Thymus (tissue), 11 donors: ENCODE data around the gene THEMIS2. TPM values are rescaled to one million over a fixed set of nuclear protein-coding genes. Genes with fewer than 3 reads are reported as not detected.

Experiments
- DNase-seq, 9 donors: peaks; one replicate each; pipeline ENCODE4 v3.0.0-alpha.2; 2013; ENCODE audit warnings: low spot score in 9 of 9, low read depth in 6 of 9, missing footprints in 1 of 9
- H3K27ac ChIP-seq, 2 donors: one replicate each; pipeline ENCODE4 v1.5.1; 2013; ENCODE audit warnings: control low read depth in 1 of 2, low read depth in 1 of 2, low read length in 1 of 2, mild to moderate bottlenecking in 1 of 2, moderate library complexity in 1 of 2
- H3K27me3 ChIP-seq, 2 donors: one replicate each; pipeline ENCODE4 v1.5.1; 2013; ENCODE audit warnings: low read length in 1 of 2; ENCODE audit not compliant: control insufficient read depth in 2 of 2, insufficient read depth in 1 of 2
- H3K36me3 ChIP-seq, 2 donors: one replicate each; pipeline ENCODE4 v1.5.1; 2013; ENCODE audit warnings: low read length in 1 of 2, mild to moderate bottlenecking in 1 of 2, moderate library complexity in 1 of 2; ENCODE audit not compliant: control insufficient read depth in 2 of 2, insufficient read depth in 2 of 2
- H3K4me1 ChIP-seq, 2 donors: one replicate each; pipeline ENCODE4 v1.5.1; 2013; ENCODE audit warnings: low read length in 2 of 2; ENCODE audit not compliant: control insufficient read depth in 2 of 2, insufficient read depth in 2 of 2
- H3K4me3 ChIP-seq, 2 donors: one replicate each; pipeline ENCODE4 v1.5.1; 2013; ENCODE audit warnings: low read length in 2 of 2, control low read depth in 1 of 2, mild to moderate bottlenecking in 1 of 2
- H3K9me3 ChIP-seq, 2 donors: one replicate each; pipeline ENCODE4 v1.5.1; 2013; ENCODE audit warnings: low read length in 1 of 2, mild to moderate bottlenecking in 1 of 2; ENCODE audit not compliant: control insufficient read depth in 2 of 2, insufficient read depth in 1 of 2
- WGBS: extraction: QIAGEN DNeasy Blood & Tissue Kit; methylation state at CpG from one replicate; pipeline ENCODE4 v1.1.7; 2013; 5-methylcytosine and 5-hydroxymethylcytosine counted together
- polyA plus RNA-seq: library from polyadenylated mRNA; stranded (reverse); fragments of 200-250 nt; gene quantifications from one replicate; pipeline ENCODE4 v1.2.3, GENCODE V29; 2013
- total RNA-seq: library from RNA; stranded (reverse); fragments of 120-200 nt; gene quantifications from one replicate; pipeline ENCODE4 v1.2.4, GENCODE V29; 2013
- donor health status: healthy.

THEMIS2 gene
- total and polyA plus RNA-seq, 2 donors: 17.2 to 64.4 TPM

DNA sequence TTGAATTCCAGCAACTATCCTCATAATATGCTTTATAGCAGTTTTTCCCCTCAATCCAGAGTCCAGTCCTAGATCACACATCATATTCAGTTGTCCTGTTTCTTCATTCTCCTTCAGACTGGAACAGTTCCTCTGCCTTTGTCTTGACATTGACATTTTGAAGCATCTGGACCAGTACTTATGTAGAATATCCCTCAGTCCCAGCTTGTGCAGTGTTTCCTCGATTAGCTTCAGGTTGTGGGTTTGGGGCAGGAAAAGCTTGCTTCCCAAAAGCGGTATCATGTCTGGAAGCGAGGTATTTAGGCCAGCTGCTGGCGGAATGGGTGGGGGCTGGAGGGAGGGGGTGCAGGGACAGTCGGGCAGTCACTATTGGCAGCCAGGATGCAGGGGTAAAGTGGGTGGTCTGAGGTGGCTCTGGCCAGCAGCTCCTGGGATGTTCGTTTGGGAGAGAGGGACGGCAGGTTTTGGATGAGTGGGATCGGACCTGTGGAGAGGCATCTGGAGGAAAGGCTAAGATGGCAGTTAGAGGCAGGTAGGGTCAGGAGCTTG, 6.5 kb downstream of the THEMIS2 start:
- no peak overlapping the region for H3K27ac ChIP-seq
- H3K4me3 ChIP-seq: no peak overlapping the region
- WGBS: 86% methylated on average over 8 of the region's 8 CpGs
- no peaks in the 10 kb centered on the region for H3K9me3 ChIP-seq
- peaks cover 20 to 30% of the 10 kb centered on the region in 2 donors for H3K36me3 ChIP-seq
- H3K27me3 ChIP-seq: no peaks in the 10 kb centered on the region
- peaks cover 4 to 14% of the 10 kb centered on the region in 2 donors for H3K4me1 ChIP-seq
- no peak for DNase-seq

DNA sequence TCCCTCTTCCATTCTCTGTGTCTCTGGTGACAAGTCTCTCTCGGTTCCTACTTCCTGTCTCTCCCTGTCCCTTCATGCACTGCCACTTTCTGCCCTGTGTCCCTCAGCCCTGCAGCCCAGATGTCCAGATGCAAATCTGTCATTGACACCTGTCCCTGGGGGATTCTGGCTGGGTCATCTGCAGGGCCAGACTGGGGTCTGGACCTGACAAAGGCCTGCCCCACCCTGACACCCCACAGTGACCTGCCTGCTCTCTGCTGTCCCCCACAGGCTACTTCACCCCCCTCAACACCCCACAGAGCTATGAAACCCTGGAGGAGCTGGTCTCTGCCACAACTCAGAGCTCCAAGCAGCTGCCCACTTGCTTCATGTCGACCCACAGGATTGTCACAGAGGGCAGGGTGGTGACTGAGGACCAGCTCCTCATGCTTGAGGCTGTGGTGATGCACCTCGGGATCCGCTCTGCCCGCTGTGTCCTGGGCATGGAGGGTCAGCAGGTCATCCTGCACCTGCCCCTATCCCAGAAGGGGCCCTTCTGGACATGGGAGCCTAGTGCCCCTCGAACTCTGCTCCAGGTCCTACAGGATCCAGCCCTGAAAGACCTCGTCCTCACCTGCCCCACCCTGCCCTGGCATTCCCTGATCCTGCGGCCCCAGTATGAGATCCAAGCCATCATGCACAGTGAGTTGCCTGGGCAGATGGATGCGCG, 7.2 kb downstream of the THEMIS2 start:
- H3K36me3 ChIP-seq: peaks cover 26 to 35% of the 10 kb centered on the region in 2 donors
- WGBS: 95% methylated on average over 10 of the region's 10 CpGs
- no peaks in the 10 kb centered on the region for H3K9me3 ChIP-seq
- no peak overlapping the region for H3K27ac ChIP-seq
- peaks cover 4 to 21% of the 10 kb centered on the region in 2 donors for H3K4me1 ChIP-seq
- no peak overlapping the region for H3K4me3 ChIP-seq
- DNase-seq: no peak
- H3K27me3 ChIP-seq: no peaks in the 10 kb centered on the region

DNA sequence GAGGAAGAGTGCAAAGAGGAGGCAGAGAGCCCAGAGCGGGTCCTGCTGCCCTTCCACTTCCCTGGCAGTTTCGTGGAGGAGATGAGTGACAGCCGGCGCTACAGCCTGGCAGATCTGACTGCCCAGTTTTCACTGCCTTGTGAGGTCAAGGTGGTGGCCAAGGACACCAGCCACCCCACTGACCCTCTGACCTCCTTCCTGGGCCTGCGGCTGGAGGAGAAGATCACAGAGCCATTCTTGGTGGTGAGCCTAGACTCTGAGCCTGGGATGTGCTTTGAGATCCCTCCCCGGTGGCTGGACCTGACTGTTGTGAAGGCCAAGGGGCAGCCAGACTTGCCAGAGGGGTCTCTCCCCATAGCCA, 10.2 kb downstream of the THEMIS2 start:
- peaks cover 0 to 1% of the 10 kb centered on the region in 2 donors for H3K9me3 ChIP-seq
- 97% methylated on average over 6 of the region's 6 CpGs for WGBS
- H3K36me3 ChIP-seq: peaks cover 42 to 44% of the 10 kb centered on the region in 2 donors
- no peak overlapping the region for H3K27ac ChIP-seq
- no peak for DNase-seq
- H3K4me1 ChIP-seq: peaks cover 9 to 43% of the 10 kb centered on the region in 2 donors
- H3K4me3 ChIP-seq: no peak overlapping the region
- H3K27me3 ChIP-seq: no peaks in the 10 kb centered on the region

DNA sequence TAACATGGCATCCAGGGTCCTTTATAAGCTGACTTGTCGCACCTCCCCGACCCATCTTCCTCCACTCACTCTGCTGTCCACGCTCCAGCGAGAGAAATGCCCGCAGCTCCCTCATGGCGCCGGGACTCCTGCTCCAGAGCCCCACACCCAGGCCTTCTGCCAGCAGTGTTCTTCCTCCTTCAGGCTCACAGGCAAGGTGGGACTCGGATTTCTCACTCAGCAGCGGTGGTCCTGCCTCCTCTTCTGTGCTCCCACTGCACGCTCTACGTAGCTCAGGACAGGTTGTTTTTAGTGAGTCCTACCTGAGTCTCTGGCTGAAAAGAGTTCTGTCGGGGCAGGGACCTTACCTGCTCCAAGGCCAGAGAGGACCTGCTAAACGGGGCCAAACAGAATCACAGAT, 11.2 kb downstream of the THEMIS2 start:
- Histone ChIP-seq H3K27ac (peak overlapping the region in 1 of 2 donors; percentile 3), H3K4me3 (no peak overlapping the region), H3K4me1 (peaks cover 10 to 39% of the 10 kb centered on the region in 2 donors), H3K9me3 (peaks cover 0 to 1% of the 10 kb centered on the region in 2 donors), H3K27me3 (no peaks in the 10 kb centered on the region), H3K36me3 (peaks cover 42 to 45% of the 10 kb centered on the region in 2 donors)
- no peak for DNase-seq
- WGBS: 97% methylated on average over 13 of the region's 13 CpGs

DNA sequence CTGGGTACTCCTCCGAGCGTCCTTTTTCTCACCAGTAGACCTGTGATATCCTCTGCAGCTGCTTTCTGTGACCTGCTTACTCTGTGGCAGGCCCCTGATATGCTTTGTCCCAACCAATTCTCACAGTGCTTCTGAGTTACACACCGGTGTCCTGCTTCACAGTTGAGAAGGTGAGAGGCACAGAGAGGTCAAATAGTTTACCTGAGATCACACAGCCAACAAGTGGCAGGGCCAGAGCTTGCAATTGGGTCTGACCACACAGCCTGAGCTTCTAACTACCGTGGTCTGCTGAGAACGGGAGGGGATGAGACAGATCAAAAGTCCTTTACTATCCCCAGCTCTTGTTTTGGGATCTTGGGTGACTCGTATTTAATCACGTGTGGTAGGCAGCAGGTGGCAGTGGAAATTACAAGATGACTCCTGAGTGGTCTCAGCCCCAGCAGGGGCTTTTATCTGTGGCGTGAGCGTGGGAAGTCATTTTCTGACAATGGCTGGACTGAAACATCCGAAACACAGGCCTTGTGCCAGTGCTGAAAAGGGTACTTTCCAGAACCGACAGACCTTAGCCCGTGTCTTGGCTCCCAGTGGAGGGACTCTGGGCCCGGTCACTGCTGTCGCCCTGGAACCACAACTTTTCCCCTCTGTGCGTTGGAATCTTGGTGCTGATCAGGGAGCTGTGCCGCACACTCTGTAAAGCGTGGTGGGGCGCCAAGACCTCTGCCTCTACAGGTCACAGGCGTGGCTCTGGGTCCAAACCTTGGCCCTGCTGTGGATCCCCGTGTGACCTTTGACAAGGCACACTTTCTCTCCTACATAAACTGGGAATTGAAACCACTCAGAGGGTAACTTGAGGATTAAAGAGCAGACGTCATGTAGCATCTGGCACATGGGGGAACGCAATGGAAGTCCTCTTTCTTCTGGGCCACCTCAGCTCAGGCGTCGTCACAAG, 11.9 kb downstream of the THEMIS2 start:
- DNase-seq: no peak
- Histone ChIP-seq H3K36me3 (peaks cover 50 to 51% of the 10 kb centered on the region in 2 donors), H3K27ac (peak overlapping the region; percentile 60 to 64), H3K4me1 (peaks cover 10 to 39% of the 10 kb centered on the region in 2 donors), H3K27me3 (no peaks in the 10 kb centered on the region), H3K4me3 (no peak overlapping the region), H3K9me3 (peaks cover 0 to 1% of the 10 kb centered on the region in 2 donors)
- 93% methylated on average over 24 of the region's 24 CpGs for WGBS

DNA sequence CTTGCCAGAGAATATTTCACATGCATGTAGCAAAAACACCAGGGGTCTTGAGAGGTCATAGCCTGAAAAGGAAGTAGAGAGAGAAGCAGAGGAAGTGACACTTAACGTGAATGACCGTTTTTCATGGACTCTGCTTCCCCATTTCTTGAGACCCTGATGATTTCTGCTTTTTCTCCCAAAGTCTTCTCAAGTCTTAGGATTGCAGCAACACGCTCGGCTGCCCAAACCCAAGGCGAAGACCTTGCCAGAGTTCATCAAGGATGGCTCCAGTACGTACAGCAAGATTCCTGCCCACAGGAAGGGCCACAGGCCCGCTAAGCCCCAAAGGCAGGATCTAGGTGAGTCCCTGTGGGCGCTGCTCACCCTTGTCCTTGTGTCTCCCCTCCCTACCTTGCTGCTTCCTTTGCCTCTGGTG, 12.8 kb downstream of the THEMIS2 start:
- no peak for DNase-seq
- H3K36me3 ChIP-seq: peaks cover 52 to 56% of the 10 kb centered on the region in 2 donors
- peak overlapping the region; percentile 10 to 72 for H3K27ac ChIP-seq
- no peaks in the 10 kb centered on the region for H3K27me3 ChIP-seq
- 86% methylated on average over 8 of the region's 8 CpGs for whole genome bisulfite sequencing
- H3K4me3 ChIP-seq: no peak overlapping the region
- H3K4me1 ChIP-seq: peaks cover 10 to 39% of the 10 kb centered on the region in 2 donors
- peaks cover 0 to 1% of the 10 kb centered on the region in 2 donors for H3K9me3 ChIP-seq

DNA sequence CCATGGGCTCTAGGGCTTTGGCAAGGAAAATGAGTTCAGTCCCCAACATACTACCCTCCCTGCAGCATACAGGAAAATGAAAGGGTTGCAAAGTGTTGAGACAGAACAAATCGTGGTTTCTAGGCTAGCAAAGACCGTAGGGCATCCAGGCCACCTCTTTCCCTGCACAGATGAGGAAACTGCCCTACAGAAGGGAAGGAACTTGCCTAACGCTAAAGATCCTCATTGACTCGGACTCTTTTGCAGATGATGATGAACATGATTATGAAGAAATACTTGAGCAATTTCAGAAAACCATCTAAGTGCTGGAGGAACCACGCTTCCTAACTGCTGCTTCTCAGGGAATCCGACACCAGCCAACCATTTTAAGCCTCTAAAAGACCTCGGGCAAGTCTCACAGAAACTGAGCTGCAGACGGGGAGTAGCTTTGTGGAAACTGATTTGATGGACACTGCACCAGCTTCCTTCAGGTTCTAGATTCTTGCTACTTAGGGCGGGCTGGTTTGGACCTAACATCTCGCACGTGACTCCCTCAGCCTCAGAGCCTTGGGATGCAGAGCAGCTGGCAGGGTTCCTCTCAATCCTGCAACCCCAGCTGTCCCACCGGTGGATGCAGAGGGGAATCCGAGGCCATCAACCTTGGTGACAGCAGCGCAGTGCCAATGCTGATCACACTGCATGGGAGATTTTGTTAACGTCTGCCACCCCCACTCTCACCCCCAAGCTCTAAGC, 13.4 kb downstream of the THEMIS2 start:
- peaks cover 52 to 60% of the 10 kb centered on the region in 2 donors for H3K36me3 ChIP-seq
- H3K4me1 ChIP-seq: peaks cover 10 to 39% of the 10 kb centered on the region in 2 donors
- 94% methylated on average over 15 of the region's 15 CpGs for WGBS

DNA sequence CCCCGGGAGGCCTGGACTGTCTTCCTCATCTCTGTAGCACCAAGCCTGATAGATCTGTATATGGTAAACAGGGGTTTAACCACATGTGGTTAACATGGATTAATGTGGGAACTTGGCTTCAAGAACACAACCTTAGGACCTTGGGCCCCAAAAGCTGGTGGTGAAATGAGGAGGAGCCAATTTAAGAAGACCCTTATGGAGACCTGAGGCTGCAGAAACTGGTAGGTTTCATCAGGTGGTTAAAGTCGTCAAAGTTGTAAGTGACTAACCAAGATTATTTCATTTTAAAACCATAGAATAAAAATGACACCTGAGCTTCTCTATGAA, 14.0 kb downstream of the THEMIS2 start:
- 67% methylated on average over 2 of the region's 2 CpGs for WGBS
- peaks cover 52 to 65% of the 10 kb centered on the region in 2 donors for H3K36me3 ChIP-seq

More for the DNA sequence above, 13.4 kb downstream of the THEMIS2 start:
- H3K4me3 ChIP-seq: no peak overlapping the region
- H3K27me3 ChIP-seq: no peaks in the 10 kb centered on the region
- DNase-seq: no peak
- H3K9me3 ChIP-seq: peaks cover 0 to 1% of the 10 kb centered on the region in 2 donors
- H3K27ac ChIP-seq: peak overlapping the region; percentile 25 to 72

More for the DNA sequence above, 14.0 kb downstream of the THEMIS2 start:
- Histone ChIP-seq H3K9me3 (peaks cover 0 to 1% of the 10 kb centered on the region in 2 donors), H3K4me1 (peaks cover 10 to 39% of the 10 kb centered on the region in 2 donors), H3K27me3 (no peaks in the 10 kb centered on the region), H3K27ac (peak overlapping the region; percentile 25 to 26), H3K4me3 (no peak overlapping the region)
- no peak for DNase-seq
